Measurements from ENCODE around the gene NADK.
"Not testable (repeated sequence)": the region's sequence is repeated elsewhere in the genome, so short reads cannot be mapped to it uniquely, and the experiment has no call there.

DNA sequence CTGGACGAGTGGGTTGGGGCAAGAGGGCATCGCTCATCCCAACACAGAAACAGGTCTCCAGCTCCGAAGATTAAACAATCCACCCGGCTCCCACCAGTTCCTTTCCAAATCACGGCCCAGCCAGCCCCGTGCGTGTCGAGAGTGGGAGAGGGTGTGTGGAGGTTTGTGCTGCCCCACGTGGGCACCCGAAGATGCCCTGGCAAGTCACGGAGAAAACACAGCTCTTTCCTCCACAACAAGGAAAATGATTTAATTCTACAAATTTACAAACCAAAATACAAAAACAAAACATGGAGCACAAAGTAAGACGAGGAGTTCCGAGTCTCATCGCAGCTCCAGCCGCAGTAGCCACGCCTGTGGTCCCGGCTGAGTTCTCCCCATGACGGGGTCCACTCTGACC lies 75.8 kb downstream of the NADK start:
- TF ChIP-seq, protein P1, sequence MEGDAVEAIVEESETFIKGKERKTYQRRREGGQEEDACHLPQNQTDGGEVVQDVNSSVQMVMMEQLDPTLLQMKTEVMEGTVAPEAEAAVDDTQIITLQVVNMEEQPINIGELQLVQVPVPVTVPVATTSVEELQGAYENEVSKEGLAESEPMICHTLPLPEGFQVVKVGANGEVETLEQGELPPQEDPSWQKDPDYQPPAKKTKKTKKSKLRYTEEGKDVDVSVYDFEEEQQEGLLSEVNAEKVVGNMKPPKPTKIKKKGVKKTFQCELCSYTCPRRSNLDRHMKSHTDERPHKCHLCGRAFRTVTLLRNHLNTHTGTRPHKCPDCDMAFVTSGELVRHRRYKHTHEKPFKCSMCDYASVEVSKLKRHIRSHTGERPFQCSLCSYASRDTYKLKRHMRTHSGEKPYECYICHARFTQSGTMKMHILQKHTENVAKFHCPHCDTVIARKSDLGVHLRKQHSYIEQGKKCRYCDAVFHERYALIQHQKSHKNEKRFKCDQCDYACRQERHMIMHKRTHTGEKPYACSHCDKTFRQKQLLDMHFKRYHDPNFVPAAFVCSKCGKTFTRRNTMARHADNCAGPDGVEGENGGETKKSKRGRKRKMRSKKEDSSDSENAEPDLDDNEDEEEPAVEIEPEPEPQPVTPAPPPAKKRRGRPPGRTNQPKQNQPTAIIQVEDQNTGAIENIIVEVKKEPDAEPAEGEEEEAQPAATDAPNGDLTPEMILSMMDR (optimal IDR thresholded peaks at IDR 0.05 in 1 of 3, IDR thresholded peaks at IDR 0.05 in 1 of 3, conservative IDR thresholded peaks at IDR 0.05 in 1 of 3; ENCODE audit: extremely low read depth in 1 of 3, insufficient read depth in 2 of 3, low read length in 3 of 3), result not testable (repeated sequence)
- TF ChIP-seq EZH2 (IDR thresholded peaks at IDR 0.05; ENCODE audit: low read length), result not testable (repeated sequence)
